ACHN (cell line): ENCODE data around the gene ZNF436.

Experiments used
- DNase-seq: peaks from one replicate; pipeline ENCODE4 v3.0.0-alpha.2; 2015
- in situ Hi-C: cut with HindIII; loops from 2 replicates; pipeline ENCODE4 v1.10.0; 2017; ENCODE audit warnings: low sequenced_read_pairs, low pct_ligation_motif_present, low pct_unique_long_range_greater_than_20kb

Gene ZNF436

GRCh38 chr1:23369335-23370013, at the start of gene ZNF436:
ZNF436 (minus strand) TSS chr1:23369836; CDS start chr1:23368005, 1,831 bp downstream.
- DNase-seq: peak; percentile 70
- in situ Hi-C loops: no loop called here

DNA sequence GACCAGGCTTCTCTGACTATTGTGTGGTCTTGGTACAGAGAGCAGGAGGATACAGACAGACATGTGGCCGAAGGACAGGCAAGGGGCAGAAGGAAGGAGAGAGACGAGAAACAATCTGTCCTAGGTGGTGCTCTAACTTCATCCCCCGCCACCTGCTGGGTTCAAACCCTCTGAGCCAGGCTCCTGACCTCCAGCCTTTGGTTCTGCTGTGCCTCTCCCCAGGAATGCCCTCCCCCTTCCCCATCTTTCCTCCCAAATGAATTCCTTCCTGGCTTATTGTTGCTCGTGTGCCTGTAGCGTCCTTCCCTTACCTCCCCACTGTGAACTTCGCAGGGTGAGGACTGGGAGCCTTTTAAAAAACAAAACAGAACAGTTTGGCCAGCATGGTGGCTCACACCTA, 49.5 kb upstream of the ZNF436 start:
- in situ Hi-C loops: no loop called here
- DNase-seq: no peak

DNA sequence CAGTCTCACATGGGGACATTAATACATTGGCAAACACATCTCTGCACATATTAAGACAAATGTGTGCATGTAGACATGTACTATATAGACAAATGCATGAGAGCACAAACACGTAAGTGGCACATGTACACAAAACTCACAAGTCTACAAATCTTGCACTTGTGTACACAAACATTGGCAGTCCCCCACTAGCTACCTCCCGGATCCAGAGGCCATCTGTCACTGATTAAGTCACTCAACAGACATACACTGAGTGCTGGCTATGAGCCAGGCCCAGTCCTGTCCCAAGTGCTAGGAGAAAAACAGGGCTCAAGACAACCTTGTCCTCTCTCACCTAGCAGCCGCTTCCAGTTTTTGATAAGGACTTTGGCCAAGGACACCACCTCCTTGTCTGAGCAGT, 47.9 kb upstream of the ZNF436 start:
- no peak for DNase-seq
- in situ Hi-C loops: no loop called here

DNA sequence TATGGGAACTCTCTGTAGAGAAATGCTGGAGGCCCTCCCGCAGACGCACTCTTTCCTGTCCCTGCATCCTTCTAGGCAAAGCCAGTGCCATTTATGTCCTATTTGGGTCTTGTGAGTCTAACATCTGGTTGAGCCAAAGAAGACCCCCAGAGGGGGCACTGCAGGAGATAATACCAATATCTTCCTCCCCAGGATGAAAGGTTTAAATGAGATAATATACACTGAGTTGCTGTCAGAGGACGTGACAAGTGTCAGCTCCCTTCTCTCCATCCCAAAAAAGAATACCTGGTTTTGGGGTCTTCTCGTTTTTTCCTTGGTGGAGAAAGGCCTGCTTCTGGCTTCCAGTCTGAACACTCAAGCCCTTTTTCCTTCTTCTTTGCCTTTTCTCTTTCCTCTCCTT, 47.3 kb upstream of the ZNF436 start:
- no peak for DNase-seq
- in situ Hi-C loops: no loop called here

GRCh38 chr1:23408797-23409290, 39.2 kb upstream of the ZNF436 start:
- in situ Hi-C loops: no loop called here
- DNase-seq: no peak

DNA sequence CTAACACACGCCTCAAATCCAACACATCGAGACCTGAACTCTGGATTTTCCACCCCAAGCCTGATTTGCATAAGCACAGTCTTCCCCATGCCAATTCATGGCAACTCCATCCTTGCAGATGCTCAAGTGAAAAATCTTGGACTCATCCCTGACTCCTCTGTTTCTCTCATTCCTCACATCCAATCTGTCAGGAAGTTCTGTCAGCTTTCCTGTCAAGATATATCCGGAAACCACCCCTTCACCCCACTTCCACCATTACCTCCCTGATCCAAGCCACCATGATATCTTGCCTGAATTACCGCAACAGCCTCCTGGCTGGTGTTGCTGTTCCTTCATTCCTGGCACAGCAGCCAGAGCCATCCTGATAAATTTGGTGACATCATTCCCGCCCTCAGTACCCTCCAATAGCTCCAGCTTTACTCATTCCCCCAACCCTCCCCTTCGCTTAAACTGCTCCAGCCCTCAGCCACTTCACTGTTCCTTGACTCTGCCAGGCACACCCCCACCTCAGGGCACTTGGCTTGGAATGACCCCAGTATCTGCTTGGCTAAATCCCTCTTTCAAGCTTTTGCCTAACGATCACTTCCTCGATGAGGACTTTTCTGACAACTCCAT, 37.5 kb upstream of the ZNF436 start:
- no peak for DNase-seq
- in situ Hi-C loops: no loop called here

DNA sequence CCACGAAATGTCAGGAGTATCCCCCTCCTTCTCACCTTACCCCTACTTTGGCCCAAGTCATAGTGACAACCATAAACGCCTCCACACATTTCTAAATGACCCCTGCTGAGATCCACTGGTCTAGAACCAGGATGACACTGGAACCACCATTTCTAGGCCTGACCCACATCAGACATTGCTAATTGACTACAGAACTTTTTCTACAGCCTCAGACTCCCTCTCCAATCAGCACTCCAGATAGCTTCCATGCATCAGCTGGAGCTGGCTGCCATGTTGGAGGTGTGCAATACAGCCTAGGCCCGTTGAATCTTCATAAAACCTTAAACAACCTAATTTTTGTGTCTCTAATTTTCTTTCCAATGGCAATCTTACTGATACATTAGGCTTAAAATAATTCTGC, 36.3 kb upstream of the ZNF436 start:
- in situ Hi-C loops: no loop called here
- no peak for DNase-seq

DNA sequence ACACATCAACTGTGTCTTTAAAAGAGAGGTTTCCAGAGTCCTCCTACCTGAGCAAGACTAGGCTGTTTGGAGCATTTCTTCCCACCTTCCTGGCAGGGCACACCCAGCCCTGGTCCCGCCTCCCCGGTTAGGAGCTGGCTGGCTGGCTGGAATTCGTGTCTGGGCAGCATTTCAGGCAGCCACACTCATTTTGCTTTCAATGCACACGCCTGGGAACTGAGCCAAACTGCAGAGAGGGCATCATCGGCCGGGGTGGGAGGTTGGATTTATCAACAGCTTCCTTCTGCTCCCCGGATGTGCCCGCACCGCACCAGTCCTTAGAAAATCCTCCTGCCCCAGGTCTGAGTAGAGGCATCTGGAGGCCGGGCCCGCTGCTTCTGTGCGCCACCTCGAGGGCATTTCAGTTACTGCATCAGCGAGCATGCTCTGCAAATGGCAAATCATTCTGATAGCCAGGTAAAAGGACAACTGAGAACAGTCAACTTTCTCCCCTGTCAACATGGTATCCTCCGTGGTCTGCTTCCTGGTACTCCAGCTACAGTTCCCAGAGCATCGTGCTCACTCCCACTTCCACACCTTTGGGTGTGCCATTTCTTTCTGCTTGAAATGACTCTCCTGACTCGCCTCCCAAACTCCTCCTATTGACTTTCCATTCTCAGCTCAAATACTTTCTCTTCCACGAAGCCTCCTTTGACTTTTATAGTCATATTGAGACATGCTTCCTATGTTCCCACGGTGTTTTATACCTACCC, 34.3 kb upstream of the ZNF436 start:
- in situ Hi-C loops: no loop called here

DNA sequence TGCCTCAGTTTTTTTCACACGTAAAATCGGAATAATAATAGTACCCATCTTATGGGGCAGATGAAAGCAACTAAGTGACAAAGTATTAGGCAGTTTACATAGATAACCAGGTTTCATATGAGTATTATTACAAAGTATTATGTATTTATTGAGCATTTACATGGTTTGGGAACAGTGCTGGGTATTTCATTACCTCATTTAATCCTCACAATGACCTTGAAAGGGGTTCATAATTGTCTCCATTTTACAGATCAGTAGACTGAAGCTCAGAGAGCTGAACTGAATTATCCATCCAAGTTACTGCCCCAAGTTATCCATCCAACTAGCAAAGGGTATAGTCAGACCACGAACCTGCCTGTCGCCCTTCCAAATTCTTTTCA, 33.7 kb upstream of the ZNF436 start:
- in situ Hi-C loops: no loop called here
- no peak for DNase-seq

More for the DNA sequence above, 34.3 kb upstream of the ZNF436 start:
- peak; percentile 98 for DNase-seq

DNA sequence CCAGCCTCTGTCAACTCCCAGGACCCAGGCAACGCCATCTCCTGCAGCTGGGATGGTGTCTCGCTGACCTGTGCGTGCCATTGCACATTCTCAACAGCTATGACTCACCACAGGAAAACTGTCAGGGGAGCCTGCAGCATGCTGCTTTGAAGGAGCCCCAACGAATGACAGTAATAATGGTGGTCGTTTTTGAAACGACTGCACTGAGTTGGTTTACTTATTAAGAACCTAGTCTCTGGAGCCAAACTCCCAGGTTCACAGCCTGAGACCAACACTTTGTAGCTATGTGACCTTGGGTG, 33.4 kb upstream of the ZNF436 start:
- DNase-seq: peak; percentile 88
- in situ Hi-C loops: no loop called here

- in situ Hi-C loops: no loop called here
- DNase-seq: peak; percentile 16
Observed at GRCh38 chr1:23402286-23403037, 32.8 kb upstream of the ZNF436 start.

DNA sequence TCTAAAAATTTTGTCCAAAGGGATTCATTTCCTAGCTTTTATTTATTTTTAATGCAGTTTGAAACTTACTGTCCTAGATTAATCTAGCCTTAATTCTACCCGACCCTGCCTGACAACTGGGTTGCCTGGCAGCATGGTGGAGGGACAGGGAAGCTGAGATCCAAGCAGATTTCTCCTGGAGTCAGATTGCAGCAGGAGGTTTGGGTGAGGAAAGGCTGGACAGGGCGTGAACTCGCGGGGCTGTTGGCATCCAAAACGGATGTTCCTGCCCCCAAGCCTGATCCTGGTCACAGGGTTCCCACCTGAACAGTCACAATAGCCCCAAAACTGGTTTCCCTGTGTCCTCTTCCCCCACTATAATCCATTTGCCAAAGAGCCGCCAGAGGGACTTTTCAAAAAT, 31.7 kb upstream of the ZNF436 start:
- DNase-seq: no peak
- in situ Hi-C loops: no loop called here

- in situ Hi-C loops: no loop called here
- DNase-seq: no peak
Observed at GRCh38 chr1:23400324-23401114, 30.9 kb upstream of the ZNF436 start.

- in situ Hi-C loops: no loop called here
- no peak for DNase-seq
Observed at GRCh38 chr1:23399229-23399628, 29.6 kb upstream of the ZNF436 start.

- in situ Hi-C loops: no loop called here
- no peak for DNase-seq
Observed at GRCh38 chr1:23397908-23398307, 28.3 kb upstream of the ZNF436 start.

- no peak for DNase-seq
- in situ Hi-C loops: no loop called here
Observed at GRCh38 chr1:23396380-23396779, 26.7 kb upstream of the ZNF436 start.

- DNase-seq: no peak
- in situ Hi-C loops: no loop called here
Observed at GRCh38 chr1:23395849-23396248, 26.2 kb upstream of the ZNF436 start.

- DNase-seq: no peak
- in situ Hi-C loops: no loop called here
Observed at GRCh38 chr1:23395154-23395724, 25.6 kb upstream of the ZNF436 start.
